Measurements from ENCODE around the gene SEPTIN6. TPM values are rescaled to one million over a fixed set of nuclear protein-coding genes. Genes with fewer than 3 reads are reported as not detected.

SEPTIN6 gene
- total and polyA plus RNA-seq, 2 donors (not counting 1 experiment from before 2014, with no cell fraction given), result 5.6 to 12.8 TPM

GRCh38 chrX:119687661-119688413, 5.1 kb downstream of the SEPTIN6 start:
- H3K4me2 ChIP-seq (ENCODE audit: extremely low read depth, insufficient read depth, low read length), result no peak overlapping the region
- H3K9ac ChIP-seq (ENCODE audit: insufficient read depth, low read length), result no peak overlapping the region
- no peaks in the 10 kb centered on the region for H3K9me3 ChIP-seq (ENCODE audit: control insufficient read depth, insufficient read depth, low read depth, low read length)
- no peaks in the 10 kb centered on the region for H4K20me1 ChIP-seq (ENCODE audit: control insufficient read depth, extremely low read depth, insufficient read depth, low read length)
- no peak overlapping the region for H2AFZ ChIP-seq (ENCODE audit: low read length)
- H3K4me1 ChIP-seq (ENCODE audit: control insufficient read depth, extremely low read depth, insufficient read depth, low read length), result peaks cover 2% of the 10 kb centered on the region
- TF ChIP-seq EZH2 (IDR thresholded peaks at IDR 0.05; ENCODE audit: low read length, missing control alignments), result no peak
- no peak overlapping the region for H3K4me3 ChIP-seq (replicated peaks in 1 of 4; ENCODE audit: control extremely low read depth in 1 of 4, insufficient read depth in 1 of 4, low read depth in 3 of 4, low read length in 4 of 4)
- no peaks in the 10 kb centered on the region for H3K79me2 ChIP-seq (ENCODE audit: control insufficient read depth, insufficient read depth, low read length)
- H3K36me3 ChIP-seq (ENCODE audit: control insufficient read depth, insufficient read depth, low read length), result no peaks in the 10 kb centered on the region
- H3K27ac ChIP-seq (ENCODE audit: insufficient read depth, low read length), result no peak overlapping the region
- H3K27me3 ChIP-seq (ENCODE audit: control insufficient read depth, insufficient read depth, low read length), result no peaks in the 10 kb centered on the region
- no peak for DNase-seq (ENCODE audit: low read depth in 2 of 2)

GRCh38 chrX:119686087-119686691, 6.8 kb downstream of the SEPTIN6 start:
- H3K9me3 ChIP-seq (ENCODE audit: control insufficient read depth, insufficient read depth, low read depth, low read length), result no peaks in the 10 kb centered on the region
- H3K79me2 ChIP-seq (ENCODE audit: control insufficient read depth, insufficient read depth, low read length), result no peaks in the 10 kb centered on the region
- no peak overlapping the region for H3K4me2 ChIP-seq (ENCODE audit: extremely low read depth, insufficient read depth, low read length)
- no peak for TF ChIP-seq CTCF (conservative IDR thresholded peaks at IDR 0.05 in 1 of 2, IDR thresholded peaks at IDR 0.05 in 1 of 2; ENCODE audit: low read depth in 1 of 2, low read length in 2 of 2)
- no peak for TF ChIP-seq EZH2 (IDR thresholded peaks at IDR 0.05; ENCODE audit: low read length, missing control alignments)
- peaks cover 2% of the 10 kb centered on the region for H3K4me1 ChIP-seq (ENCODE audit: control insufficient read depth, extremely low read depth, insufficient read depth, low read length)
- no peak overlapping the region for H3K9ac ChIP-seq (ENCODE audit: insufficient read depth, low read length)
- no peaks in the 10 kb centered on the region for H3K27me3 ChIP-seq (ENCODE audit: control insufficient read depth, insufficient read depth, low read length)
- H2AFZ ChIP-seq (ENCODE audit: low read length), result no peak overlapping the region
- H3K36me3 ChIP-seq (ENCODE audit: control insufficient read depth, insufficient read depth, low read length), result no peaks in the 10 kb centered on the region
- peak in 1 of 2 donors; percentile 39 for DNase-seq (ENCODE audit: low read depth in 2 of 2)
- no peaks in the 10 kb centered on the region for H4K20me1 ChIP-seq (ENCODE audit: control insufficient read depth, extremely low read depth, insufficient read depth, low read length)
- H3K27ac ChIP-seq (ENCODE audit: insufficient read depth, low read length), result peak overlapping the region; percentile 32
- H3K4me3 ChIP-seq (replicated peaks in 1 of 4; ENCODE audit: control extremely low read depth in 1 of 4, insufficient read depth in 1 of 4, low read depth in 3 of 4, low read length in 4 of 4), result no peak overlapping the region

GRCh38 chrX:119685225-119686066, 7.5 kb downstream of the SEPTIN6 start:
- TF ChIP-seq CTCF (conservative IDR thresholded peaks at IDR 0.05 in 1 of 2, IDR thresholded peaks at IDR 0.05 in 1 of 2; ENCODE audit: low read depth in 1 of 2, low read length in 2 of 2) (no peak), EZH2 (IDR thresholded peaks at IDR 0.05; ENCODE audit: low read length, missing control alignments) (no peak)
- H3K79me2 ChIP-seq (ENCODE audit: control insufficient read depth, insufficient read depth, low read length), result no peaks in the 10 kb centered on the region
- peak overlapping the region; percentile 33 for H2AFZ ChIP-seq (ENCODE audit: low read length)
- H3K4me3 ChIP-seq (replicated peaks in 1 of 4; ENCODE audit: control extremely low read depth in 1 of 4, insufficient read depth in 1 of 4, low read depth in 3 of 4, low read length in 4 of 4), result no peak overlapping the region
- H4K20me1 ChIP-seq (ENCODE audit: control insufficient read depth, extremely low read depth, insufficient read depth, low read length), result no peaks in the 10 kb centered on the region
- H3K9me3 ChIP-seq (ENCODE audit: control insufficient read depth, insufficient read depth, low read depth, low read length), result no peaks in the 10 kb centered on the region
- H3K9ac ChIP-seq (ENCODE audit: insufficient read depth, low read length), result no peak overlapping the region
- H3K27ac ChIP-seq (ENCODE audit: insufficient read depth, low read length), result peak overlapping the region; percentile 32
- no peak overlapping the region for H3K4me2 ChIP-seq (ENCODE audit: extremely low read depth, insufficient read depth, low read length)
- no peaks in the 10 kb centered on the region for H3K27me3 ChIP-seq (ENCODE audit: control insufficient read depth, insufficient read depth, low read length)
- no peaks in the 10 kb centered on the region for H3K36me3 ChIP-seq (ENCODE audit: control insufficient read depth, insufficient read depth, low read length)
- DNase-seq (ENCODE audit: low read depth in 2 of 2), result no peak
- H3K4me1 ChIP-seq (ENCODE audit: control insufficient read depth, extremely low read depth, insufficient read depth, low read length), result peaks cover 2% of the 10 kb centered on the region
